H4 (cell line): Measurements from ENCODE around the gene LGALS1. TPM values are rescaled to one million over a fixed set of nuclear protein-coding genes. Genes with fewer than 3 reads are reported as not detected.
"Not testable (repeated sequence)": the region's sequence is repeated elsewhere in the genome, so short reads cannot be mapped to it uniquely, and the experiment has no call there.

Experiments used
- DNase-seq: peaks from one replicate; pipeline ENCODE4 v3.0.0-alpha.2; 2015; ENCODE audit warnings: low spot score
- total RNA-seq: library from RNA; depleted of rRNA; stranded (reverse); fragments of >200 nt; shearing (Covaris generic); gene quantifications from 2 replicates; pipeline ENCODE4 v1.2.3, GENCODE V29; 2014

The LGALS1 gene
- total RNA-seq, 1 experiment from 2014 or later: 1,549 TPM

DNA sequence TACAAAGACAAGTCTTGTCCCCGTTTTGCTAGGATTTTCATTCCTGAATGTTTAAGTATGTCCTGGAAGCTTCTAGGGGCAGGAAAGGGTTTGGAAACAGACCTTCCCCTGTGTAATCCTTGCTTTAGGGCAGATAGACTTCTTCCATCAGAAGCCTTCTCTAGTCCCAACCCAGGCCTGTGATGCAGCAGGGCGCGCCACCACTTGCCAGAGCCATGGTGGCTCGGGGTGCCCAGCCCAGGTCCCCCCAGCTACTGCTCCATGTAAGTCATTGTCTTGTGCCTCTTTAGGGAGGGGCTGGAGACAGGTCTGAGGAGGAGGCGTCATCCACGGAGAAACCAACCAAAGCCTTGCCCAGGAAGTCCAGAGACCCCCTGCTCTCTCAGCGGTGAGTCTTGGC, 15.0 kb downstream of the LGALS1 start:
- no peak for DNase-seq

GRCh38 chr22:37690901-37691504, 15.6 kb downstream of the LGALS1 start:
- no peak for DNase-seq

DNA sequence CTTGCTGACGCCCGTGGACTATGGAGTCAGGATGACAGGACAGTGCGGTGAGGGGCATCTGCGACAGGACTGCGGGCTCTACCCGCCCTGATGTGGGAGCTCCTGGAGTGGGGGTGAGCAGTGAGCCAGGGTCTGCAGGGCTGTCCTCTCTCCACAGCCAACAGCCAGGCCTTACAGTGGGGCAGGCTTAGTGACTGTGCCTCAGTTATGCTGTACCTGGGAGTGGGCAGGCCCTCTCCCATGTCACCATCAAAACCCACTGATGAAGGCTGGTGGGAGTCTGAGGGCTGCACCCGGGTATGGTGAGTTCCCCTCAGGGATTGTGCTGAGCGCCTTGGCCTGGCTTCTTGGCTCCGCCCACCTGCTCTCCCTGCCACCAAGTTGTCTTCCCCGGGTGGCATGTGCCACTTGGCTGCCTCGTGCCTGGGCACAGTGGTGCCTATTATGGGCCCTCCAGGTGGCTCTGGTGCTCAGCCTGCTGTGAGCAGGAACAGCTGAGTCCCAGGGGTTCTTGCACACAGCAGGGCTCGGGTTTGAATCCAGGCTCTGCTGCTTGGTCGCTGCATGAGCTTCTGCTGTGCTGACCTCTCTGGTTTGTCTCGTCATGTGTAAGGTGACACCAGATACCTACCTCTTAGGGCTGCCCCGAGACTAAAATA, 17.3 kb downstream of the LGALS1 start:
- no peak for DNase-seq

GRCh38 chr22:37694131-37694530, 18.7 kb downstream of the LGALS1 start:
- not testable (repeated sequence) for DNase-seq

GRCh38 chr22:37696260-37696656, 20.8 kb downstream of the LGALS1 start:
- DNase-seq: not testable (repeated sequence)

- DNase-seq: no peak
Observed at GRCh38 chr22:37696657-37697537, 21.5 kb downstream of the LGALS1 start, which contains the start of gene TRIOBP. TSS of gene TRIOBP (plus strand) at chr22:37697048. CDS start at chr22:37701366, 4,318 bp downstream.

DNA sequence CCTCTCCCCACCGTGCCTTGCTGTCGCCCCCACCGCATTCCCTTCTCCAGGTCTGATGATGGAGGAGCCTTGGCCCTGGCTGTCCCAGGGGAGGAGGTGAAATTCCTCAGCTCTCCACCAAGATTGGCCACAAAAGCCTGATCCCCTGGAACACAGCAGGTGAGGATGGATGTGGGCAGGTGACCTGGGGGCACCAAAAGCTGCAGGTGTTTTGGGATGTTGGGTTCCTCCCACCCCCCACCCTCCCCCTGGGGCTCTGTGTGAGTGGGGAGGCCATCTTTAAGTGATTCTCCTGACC, 22.1 kb downstream of the LGALS1 start:
- no peak for DNase-seq

- no peak for DNase-seq
Observed at GRCh38 chr22:37701141-37701786, 25.8 kb downstream of the LGALS1 start.

DNA sequence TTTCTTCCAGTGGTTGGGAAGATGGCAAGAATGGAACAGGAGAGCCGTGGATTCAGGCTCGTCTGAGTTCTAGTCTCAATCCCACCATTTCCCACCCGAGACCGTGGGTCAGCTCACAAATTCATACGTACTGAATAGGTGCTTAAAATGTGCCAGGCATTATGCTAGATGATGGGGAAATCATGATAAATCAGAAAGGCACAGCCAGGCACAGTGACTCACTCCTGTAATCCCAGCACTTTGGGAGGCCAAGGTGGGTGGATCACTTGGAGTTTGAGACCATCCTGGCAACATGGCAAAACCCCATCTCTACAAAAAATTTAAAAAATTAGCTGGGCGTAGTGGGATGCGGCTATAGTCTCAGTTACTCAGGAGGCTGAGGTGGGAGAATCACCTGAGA, 28.5 kb downstream of the LGALS1 start:
- DNase-seq: no peak

GRCh38 chr22:37704645-37705044, 29.2 kb downstream of the LGALS1 start:
- no peak for DNase-seq

- no peak for DNase-seq
Observed at GRCh38 chr22:37705205-37705604, 29.8 kb downstream of the LGALS1 start.

- DNase-seq: no peak
Observed at GRCh38 chr22:37708580-37709444, 33.4 kb downstream of the LGALS1 start.

DNA sequence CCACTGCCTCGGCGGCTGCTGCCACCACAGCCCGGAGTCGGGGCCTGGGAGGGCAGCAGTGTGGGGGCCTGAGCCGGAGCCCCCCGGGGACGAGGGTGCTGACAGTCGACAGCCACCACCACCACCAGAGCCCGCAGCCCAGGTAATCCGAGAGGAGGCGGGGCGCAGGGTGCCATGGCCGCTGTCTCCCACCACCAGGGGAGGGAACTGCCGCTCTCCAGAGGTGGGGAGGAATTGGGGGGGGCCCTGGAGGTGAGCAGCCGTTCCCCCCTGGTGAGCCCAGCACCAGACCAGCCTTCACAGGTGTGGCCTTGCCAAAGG, 34.0 kb downstream of the LGALS1 start:
- DNase-seq: no peak

DNA sequence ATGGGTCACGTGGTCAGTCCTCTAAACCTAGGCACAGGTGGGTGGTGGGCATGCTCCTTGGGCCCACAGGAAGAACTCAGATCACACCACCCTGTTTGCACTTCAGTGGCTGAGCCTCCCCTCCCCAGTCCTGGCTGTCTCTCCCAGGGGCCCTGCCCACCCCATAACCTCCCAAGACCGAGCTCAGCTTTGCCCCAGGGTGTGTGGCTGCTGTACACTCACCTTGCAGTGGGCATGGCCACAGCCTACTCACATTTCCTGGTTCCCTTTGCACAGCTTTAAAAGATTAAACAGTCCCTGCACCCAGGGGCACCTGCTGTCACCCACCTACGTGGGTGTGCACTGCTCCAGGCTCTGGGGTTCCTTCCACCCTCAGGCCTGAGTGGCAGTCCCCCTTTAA, 35.2 kb downstream of the LGALS1 start:
- no peak for DNase-seq

GRCh38 chr22:37711490-37711889, 36.1 kb downstream of the LGALS1 start:
- DNase-seq: no peak

GRCh38 chr22:37713761-37714160, 38.3 kb downstream of the LGALS1 start:
- no peak for DNase-seq

GRCh38 chr22:37714634-37715033, 39.2 kb downstream of the LGALS1 start:
- no peak for DNase-seq

- DNase-seq: no peak
Observed at GRCh38 chr22:37715760-37716159, 40.3 kb downstream of the LGALS1 start.

GRCh38 chr22:37716708-37717107, 41.3 kb downstream of the LGALS1 start:
- DNase-seq: no peak

GRCh38 chr22:37717235-37717634, 41.8 kb downstream of the LGALS1 start:
- not testable (repeated sequence) for DNase-seq

DNA sequence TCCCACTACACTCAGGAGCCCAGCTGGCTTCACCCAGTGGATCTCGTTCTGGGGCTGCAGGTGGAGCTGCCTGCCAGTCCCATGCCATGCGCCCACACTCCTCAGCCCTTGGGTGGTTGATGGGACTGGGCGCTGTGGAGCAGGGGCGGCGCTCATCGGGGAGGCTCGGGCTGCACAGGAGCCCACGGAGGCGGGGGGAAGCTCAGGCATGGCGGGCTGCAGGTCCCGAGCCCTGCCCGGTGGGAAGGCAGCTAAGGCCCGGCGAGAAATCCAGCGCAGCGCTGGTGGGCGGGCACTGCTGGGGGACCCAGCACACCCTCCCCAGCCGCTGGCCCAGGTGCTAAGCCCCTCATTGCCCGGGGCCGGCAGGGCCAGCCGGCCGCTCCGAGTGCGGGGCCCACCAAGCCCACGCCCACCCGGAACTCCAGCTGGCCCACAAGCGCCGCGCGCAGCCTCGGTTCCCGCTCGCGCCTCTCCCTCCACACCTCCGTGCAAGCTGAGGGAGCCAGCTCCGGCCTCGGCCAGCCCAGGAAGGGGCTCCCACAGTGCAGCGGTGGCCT, 42.4 kb downstream of the LGALS1 start:
- DNase-seq: not testable (repeated sequence)
